Kidney epithelial cell (primary cell): ENCODE measurements around the gene SOS1. TPM values are rescaled to one million over a fixed set of nuclear protein-coding genes. Genes with fewer than 3 reads are reported as not detected.

Experiments
- DNase-seq: peaks from one replicate; pipeline ENCODE4 v3.0.0-alpha.2; 2010; ENCODE audit warnings: low read depth
- H3K27me3 ChIP-seq: 2 replicates; pipeline ENCODE4 v1.6.0; 2011; ENCODE audit warnings: low read length; ENCODE audit not compliant: control insufficient read depth, insufficient read depth
- H3K36me3 ChIP-seq: 2 replicates; pipeline ENCODE4 v1.5.1; 2011; ENCODE audit warnings: low read length; ENCODE audit not compliant: control insufficient read depth, insufficient read depth
- H3K4me3 ChIP-seq: 2 replicates; pipeline ENCODE4 v1.5.1; 2011; ENCODE audit warnings: low read depth, mild to moderate bottlenecking, control low read depth, low read length
- CTCF ChIP-seq: IDR thresholded peaks from 2 replicates; pipeline ENCODE4 v1.5.1; 2011; ENCODE audit warnings: mild to moderate bottlenecking, moderate library complexity, low read length, control low read depth, inconsistent platforms; ENCODE audit not compliant: insufficient read depth, poor library complexity, severe bottlenecking
- total RNA-seq: library from RNA; depleted of rRNA; stranded (reverse); fragments of >200 nt; gene quantifications from 2 replicates; pipeline ENCODE4 v1.2.3, GENCODE V29; 2015

Gene SOS1
- total RNA-seq, 1 donor from 2014 or later, result 18.7 TPM

- no peak overlapping the region for H3K4me3 ChIP-seq
- H3K36me3 ChIP-seq, result no peaks in the 10 kb centered on the region
- no peak for DNase-seq
- H3K27me3 ChIP-seq, result no peaks in the 10 kb centered on the region
- no peak for TF ChIP-seq CTCF
Measured at GRCh38 chr2:39150102-39150562, 29.3 kb upstream of the SOS1 start.

DNA sequence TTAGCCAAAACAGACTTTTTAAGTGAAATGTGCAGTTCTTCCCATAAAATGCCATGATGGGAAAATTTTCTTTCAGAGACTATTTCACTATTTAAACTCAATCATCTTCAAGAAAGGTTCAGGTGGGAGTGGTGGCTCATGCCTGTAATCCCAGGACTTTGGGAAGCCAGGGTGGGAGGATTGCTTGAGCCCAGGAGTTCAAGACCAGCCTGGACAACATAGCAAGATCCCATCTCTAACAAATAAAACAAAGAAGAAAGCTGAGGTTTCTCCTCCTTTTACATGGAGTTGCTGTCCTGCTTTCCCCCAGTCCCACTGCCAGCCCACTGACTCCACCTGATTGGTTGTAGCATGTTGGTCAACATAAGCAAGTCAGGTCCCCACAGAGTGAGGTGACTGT is 25.8 kb upstream of the SOS1 start:
- Histone ChIP-seq H3K36me3 (no peaks in the 10 kb centered on the region), H3K27me3 (no peaks in the 10 kb centered on the region), H3K4me3 (no peak overlapping the region)
- no peak for DNase-seq
- TF ChIP-seq CTCF, result no peak

GRCh38 chr2:39145906-39146421 is 25.1 kb upstream of the SOS1 start:
- TF ChIP-seq CTCF, result no peak
- Histone ChIP-seq H3K27me3 (no peaks in the 10 kb centered on the region), H3K4me3 (no peak overlapping the region), H3K36me3 (no peaks in the 10 kb centered on the region)
- no peak for DNase-seq

DNA sequence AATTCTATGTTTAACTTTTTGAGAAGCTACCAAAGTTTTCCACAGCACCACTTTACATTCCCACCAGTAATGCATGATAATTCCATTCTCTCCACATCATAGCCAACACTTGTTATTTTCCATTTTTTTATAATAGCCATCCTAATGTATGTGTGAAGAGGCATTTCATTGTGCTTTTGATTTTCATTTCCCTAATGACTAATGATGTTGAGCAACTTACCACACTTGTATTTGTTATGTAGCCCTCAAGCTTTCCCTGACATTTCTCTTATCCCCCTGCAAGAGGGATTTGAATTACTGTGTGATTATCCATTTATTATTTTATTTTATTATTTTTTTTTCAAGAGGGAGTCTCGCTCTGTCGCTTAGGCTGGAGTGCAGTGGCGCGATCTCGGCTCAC is 23.6 kb upstream of the SOS1 start:
- Histone ChIP-seq H3K4me3 (no peak overlapping the region), H3K27me3 (no peaks in the 10 kb centered on the region), H3K36me3 (no peaks in the 10 kb centered on the region)
- no peak for TF ChIP-seq CTCF
- DNase-seq, result no peak

DNA sequence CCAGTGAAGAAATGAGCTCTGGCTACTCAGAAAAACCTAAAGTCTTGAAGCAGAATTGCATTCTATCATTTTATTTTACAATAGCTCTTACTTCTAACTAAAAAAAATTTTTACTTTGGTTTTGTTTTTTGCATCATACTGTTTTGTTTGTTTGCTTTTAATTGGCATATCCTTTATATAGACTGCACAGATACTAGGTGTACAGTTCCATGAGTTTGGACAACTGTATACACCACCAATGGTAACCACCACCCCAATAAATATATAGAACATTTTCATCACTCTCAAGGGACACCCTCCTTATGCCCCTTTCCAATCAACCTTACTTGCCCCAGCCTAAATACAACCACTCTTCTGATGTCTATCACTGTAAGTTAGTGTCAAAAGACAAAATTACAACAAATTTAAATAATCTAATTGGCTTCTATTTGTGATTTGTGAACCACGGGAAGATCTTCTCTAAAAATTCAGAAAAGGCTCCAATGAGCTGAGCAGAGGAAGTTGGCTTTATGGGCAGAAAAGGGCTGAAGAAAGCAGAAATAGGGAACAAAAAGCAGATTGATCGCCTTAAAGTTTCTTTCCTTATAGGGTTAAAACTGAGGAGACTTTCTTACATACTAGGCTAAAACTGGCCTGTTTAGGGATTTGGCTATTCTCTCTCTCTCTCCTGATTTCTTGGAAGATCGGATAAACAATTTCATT is 22.2 kb upstream of the SOS1 start:
- no peaks in the 10 kb centered on the region for H3K36me3 ChIP-seq
- DNase-seq, result no peak
- H3K4me3 ChIP-seq, result no peak overlapping the region
- H3K27me3 ChIP-seq, result no peaks in the 10 kb centered on the region
- TF ChIP-seq CTCF, result no peak
